HCT116 (cell line): ENCODE measurements around the gene SPACA9. TPM values are rescaled to one million over a fixed set of nuclear protein-coding genes. Genes with fewer than 3 reads are reported as not detected.

ENCODE experiments used
- ATAC-seq: fragments of 200-7000 bp; cut with Tn5 transposase; 2 replicates; pipeline ENCODE4 v1.9.1; 2020; ENCODE audit warnings: mild to moderate bottlenecking, moderate library complexity
- BruUV-seq: library from RNA; stranded (reverse); fragments of 400-500 nt; replicated peaks from 2 replicates; lab custom pipeline; 2021; lab: Mats Ljungman, UMichigan
- CTCF ChIA-PET: fragments of 300-600 bp; sonication (Branson Sonifier 250); formaldehyde crosslinking; loops from one replicate; lab custom pipeline; 2021; ENCODE audit warnings: antibody characterized with exemption; lab: Charles Lee
- POLR2A ChIA-PET: fragments of 300-600, 350-600 bp; sonication (Branson Sonifier 250); formaldehyde crosslinking; loops from one replicate; lab custom pipeline; 2021; ENCODE audit warnings: antibody characterized with exemption; lab: Charles Lee
- RAD21 ChIA-PET, 2 experiments: fragments of 300-600 bp; sonication (Branson Sonifier 250); formaldehyde crosslinking; loops; one replicate each; lab custom pipeline; 2023; ENCODE audit warnings: low total read pairs in 2 of 2; ENCODE audit not compliant: uncharacterized antibody in 2 of 2, unreplicated experiment in 2 of 2, low non-redundant PET in 1 of 2; lab: Charles Lee
- DNase-seq: peaks from one replicate; pipeline ENCODE4 v3.0.0-alpha.2; 2010; ENCODE audit warnings: low read depth, low spot score
- H2AFZ ChIP-seq: fragments of 200-600 bp; shearing (Covaris generic), sonication (generic); 2 replicates; pipeline ENCODE4 v1.6.1; 2017; ENCODE audit warnings: low read depth, mixed run types, mixed read lengths, antibody characterized with exemption, low read length; ENCODE audit not compliant: poor library complexity, severe bottlenecking
- H3K27ac ChIP-seq: 2 replicates; pipeline ENCODE4 v1.5.1; 2012; ENCODE audit warnings: low read depth, low read length
- H3K27me3 ChIP-seq: fragments of 200-600 bp; sonication (generic); 2 replicates; pipeline ENCODE4 v1.6.1; 2016; ENCODE audit warnings: mixed run types, low read length, mixed read lengths; ENCODE audit not compliant: insufficient read depth
- H3K36me3 ChIP-seq, 2 experiments: fragments of 200-500 bp in 1 of 2; fragments of 200-600 bp in 1 of 2; sonication (Bioruptor generic) in 1 of 2; sonication (generic) in 1 of 2; 2 replicates each; pipeline versions ENCODE4 v1.5.1 to v1.6.1; 2014 to 2016; ENCODE audit warnings: low read length in 2 of 2, inconsistent platforms in 1 of 2, mixed read lengths in 1 of 2, mixed run types in 1 of 2; ENCODE audit not compliant: insufficient read depth in 2 of 2, control insufficient read depth in 1 of 2
- H3K4me1 ChIP-seq, 2 experiments: fragments of 200-600 bp in 1 of 2; sonication (generic) in 1 of 2; 2 replicates each; pipeline versions ENCODE4 v1.5.1 to v1.6.1; 2012 to 2017; ENCODE audit warnings: low read length in 2 of 2, inconsistent platforms in 1 of 2, mild to moderate bottlenecking in 1 of 2, mixed read lengths in 1 of 2, mixed run types in 1 of 2, moderate library complexity in 1 of 2; ENCODE audit not compliant: insufficient read depth in 2 of 2, control insufficient read depth in 1 of 2
- H3K4me2 ChIP-seq: fragments of 200-600 bp; sonication (generic); 2 replicates; pipeline ENCODE4 v1.6.1; 2017; ENCODE audit warnings: mixed run types, low read length, mixed read lengths
- H3K4me3 ChIP-seq, 2 experiments: fragments of 200-600 bp in 1 of 2; sonication (generic) in 1 of 2; replicated peaks in 1 of 2; 2 replicates each; pipeline ENCODE4 v1.5.1; 2011 to 2016; ENCODE audit warnings: low read length in 2 of 2, control low read depth in 1 of 2, low read depth in 1 of 2, mild to moderate bottlenecking in 1 of 2, mixed read lengths in 1 of 2, mixed run types in 1 of 2
- H3K79me2 ChIP-seq: fragments of 200-600 bp; sonication (generic); 2 replicates; pipeline ENCODE4 v1.6.1; 2017; ENCODE audit warnings: mild to moderate bottlenecking, mixed run types, low read length, moderate library complexity, mixed read lengths; ENCODE audit not compliant: insufficient read depth
- H3K9ac ChIP-seq: fragments of 200-600 bp; sonication (generic); 2 replicates; pipeline ENCODE4 v1.6.1; 2016; ENCODE audit warnings: low read length, mixed read lengths
- H3K9me2 ChIP-seq: fragments of 200-600 bp; sonication (generic), shearing (Covaris generic); 2 replicates; pipeline ENCODE4 v1.6.1; 2017; ENCODE audit warnings: mixed run types, mild to moderate bottlenecking, moderate library complexity; ENCODE audit not compliant: insufficient read depth
- H3K9me3 ChIP-seq, 2 experiments: fragments of 200-500 bp in 1 of 2; fragments of 200-600 bp in 1 of 2; sonication (Bioruptor generic) in 1 of 2; sonication (generic) in 1 of 2; 2 replicates each; pipeline ENCODE4 v1.6.1; 2014 to 2017; ENCODE audit warnings: low read length in 2 of 2, mixed read lengths in 2 of 2, inconsistent platforms in 1 of 2, low read depth in 1 of 2, mild to moderate bottlenecking in 1 of 2, mixed run types in 1 of 2, moderate library complexity in 1 of 2; ENCODE audit not compliant: control insufficient read depth in 1 of 2, insufficient read depth in 1 of 2
- H4K20me1 ChIP-seq: fragments of 200-600 bp; sonication (generic), shearing (Covaris generic); 2 replicates; pipeline ENCODE4 v1.6.1; 2017; ENCODE audit warnings: mixed run types, mild to moderate bottlenecking, moderate library complexity; ENCODE audit not compliant: insufficient read depth
- ATF3 ChIP-seq: IDR thresholded peaks from 2 replicates; pipeline ENCODE4 v1.6.1; 2012
- CBX3 ChIP-seq: IDR thresholded peaks from 2 replicates; pipeline ENCODE4 v1.6.1; 2012; ENCODE audit warnings: low read depth
- CEBPB ChIP-seq: IDR thresholded peaks from 2 replicates; pipeline ENCODE4 v1.6.1; 2012; ENCODE audit warnings: low read depth
- CTCF ChIP-seq, 3 experiments: fragments of 200-600 bp in 1 of 3; sonication (generic) in 1 of 3; IDR thresholded peaks in 2 of 3; conservative IDR thresholded peaks in 1 of 3; 2 replicates each; pipeline ENCODE4 v1.5.1; 2012 to 2017; ENCODE audit warnings: low read depth in 2 of 3, low read length in 2 of 3, antibody characterized with exemption in 1 of 3, borderline replicate concordance in 1 of 3, control low read depth in 1 of 3, mild to moderate bottlenecking in 1 of 3, mixed read lengths in 1 of 3, mixed run types in 1 of 3, moderate library complexity in 1 of 3; ENCODE audit not compliant: insufficient read depth in 1 of 3
- EGR1 ChIP-seq: IDR thresholded peaks from 2 replicates; pipeline ENCODE4 v1.6.1; 2012; ENCODE audit warnings: low read depth
- EZH2 ChIP-seq: fragments of 200-600 bp; sonication (generic); IDR thresholded peaks from 2 replicates; pipeline ENCODE4 v1.6.1; 2017; ENCODE audit warnings: antibody characterized with exemption, mixed run types
- EZH2phosphoT487 ChIP-seq: fragments of 200-600 bp; IDR thresholded peaks from 2 replicates; pipeline ENCODE4 v1.6.1; 2018; ENCODE audit warnings: antibody characterized with exemption, borderline replicate concordance
- FOSL1 ChIP-seq: IDR thresholded peaks from 2 replicates; pipeline ENCODE4 v1.6.1; 2012; ENCODE audit warnings: low read depth
- JUND ChIP-seq: IDR thresholded peaks from 2 replicates; pipeline ENCODE4 v1.6.1; 2012
- POLR2A ChIP-seq: IDR thresholded peaks from 2 replicates; pipeline ENCODE4 v1.7.0; 2011; ENCODE audit warnings: borderline replicate concordance; ENCODE audit not compliant: insufficient read depth, insufficient read length; ENCODE audit errors: extremely low read depth
- POLR2AphosphoS5 ChIP-seq: IDR thresholded peaks from 2 replicates; pipeline ENCODE4 v1.6.1; 2011; ENCODE audit warnings: mild to moderate bottlenecking, low read depth, low read length, moderate library complexity
- RAD21 ChIP-seq: IDR thresholded peaks from 2 replicates; pipeline ENCODE4 v1.6.1; 2012; ENCODE audit warnings: low read depth, mild to moderate bottlenecking
- REST ChIP-seq: IDR thresholded peaks from 2 replicates; pipeline ENCODE4 v1.6.1; 2012; ENCODE audit warnings: low read depth
- SIN3A ChIP-seq: IDR thresholded peaks from 2 replicates; pipeline ENCODE4 v1.6.1; 2012; ENCODE audit warnings: low read depth
- SP1 ChIP-seq: IDR thresholded peaks from 2 replicates; pipeline ENCODE4 v1.6.1; 2012; ENCODE audit warnings: low read depth
- SRF ChIP-seq: IDR thresholded peaks from 2 replicates; pipeline ENCODE4 v1.6.1; 2012; ENCODE audit warnings: low read depth
- TCF7L2 ChIP-seq: IDR thresholded peaks from 2 replicates; pipeline ENCODE4 v1.7.0; 2011; ENCODE audit warnings: borderline replicate concordance, inconsistent platforms; ENCODE audit not compliant: insufficient read depth, insufficient read length; ENCODE audit errors: extremely low read depth
- YY1 ChIP-seq: IDR thresholded peaks from 2 replicates; pipeline ENCODE4 v1.6.1; 2011; ENCODE audit warnings: low read length, low read depth, moderate library complexity, mild to moderate bottlenecking; ENCODE audit not compliant: insufficient replicate concordance; ENCODE audit errors: extremely low read depth
- ZFX ChIP-seq: fragments of 450-650 bp; IDR thresholded peaks from 2 replicates; pipeline ENCODE4 v1.6.1; 2017
- ZNF274 ChIP-seq: fragments of 200-500 bp; sonication (Bioruptor generic); IDR thresholded peaks from 2 replicates; pipeline ENCODE4 v1.6.1; 2014; ENCODE audit warnings: mild to moderate bottlenecking, low read depth, low read length, inconsistent platforms
- intact Hi-C: fragments of 100-400 bp; cut with micrococcal nuclease; formaldehyde crosslinking; loops from 2 replicates; pipeline ENCODE4 v1.10.0; 2022
- total RNA-seq: library from RNA; stranded (reverse); gene quantifications from one replicate; pipeline ENCODE4 v1.2.1, GENCODE V29; 2021; ENCODE audit not compliant: unreplicated experiment

Gene SPACA9
- total RNA-seq, 1 experiment from 2014 or later: 8.0 TPM

GRCh38 chr9:132876849-132877248 lies 1.8 kb upstream of the SPACA9 start:
- H3K27ac ChIP-seq: no peak overlapping the region
- no peaks in the 10 kb centered on the region for H3K27me3 ChIP-seq
- no peak overlapping the region for H3K9ac ChIP-seq
- no peaks in the 10 kb centered on the region for H3K9me2 ChIP-seq
- TF ChIP-seq CEBPB: no peak
- TF ChIP-seq SRF: no peak
- TF ChIP-seq YY1: no peak
- TF ChIP-seq RAD21: no peak
- no peak for TF ChIP-seq TCF7L2
- TF ChIP-seq REST: no peak
- no peak for TF ChIP-seq FOSL1
- TF ChIP-seq ZNF274: no peak
- TF ChIP-seq EZH2: no peak
- TF ChIP-seq POLR2A: no peak
- TF ChIP-seq POLR2AphosphoS5: no peak
- TF ChIP-seq SP1: no peak
- no peak for TF ChIP-seq EZH2phosphoT487
- TF ChIP-seq JUND: no peak
- no peak for TF ChIP-seq SIN3A
- no peak for TF ChIP-seq ATF3
- TF ChIP-seq CTCF (IDR thresholded peaks at IDR 0.05 in 2 of 3, conservative IDR thresholded peaks at IDR 0.05 in 1 of 3; ENCODE audit: borderline replicate concordance in 1 of 3, insufficient read depth in 1 of 3, low read depth in 2 of 3, low read length in 2 of 3): no peak
- no peak for TF ChIP-seq EGR1
- TF ChIP-seq CBX3: no peak
- no peak for TF ChIP-seq ZFX
- DNase-seq (no peak), ATAC-seq (no peak)
- RAD21 ChIA-PET: no interaction called here
- peaks cover 7 to 26% of the 10 kb centered on the region in 2 experiments; a peak in 2 of 4 replicates for H3K4me1 ChIP-seq
- no peaks in the 10 kb centered on the region for H3K36me3 ChIP-seq
- no peaks in the 10 kb centered on the region for H3K79me2 ChIP-seq
- no peak overlapping the region for H2AFZ ChIP-seq
- TSS peak; percentile 57 for BruUV-seq
- no peaks in the 10 kb centered on the region for H4K20me1 ChIP-seq
- POLR2A ChIA-PET: no interaction called here
- intact Hi-C loops: no loop called here
- CTCF ChIA-PET: no interaction called here
- H3K4me3 ChIP-seq: 0 out of 4 replicates have a peak overlapping the region, but pooled peaks have one; percentile 99
- H3K9me3 ChIP-seq: no peaks in the 10 kb centered on the region
- H3K4me2 ChIP-seq: peak overlapping the region; percentile 99
